Kidney (tissue), 14 donors: ENCODE results near the gene EGFL7. TPM values are rescaled to one million over a fixed set of nuclear protein-coding genes. Genes with fewer than 3 reads are reported as not detected.

Source experiments
- DNase-seq, 5 donors: peaks; one replicate each; pipeline ENCODE4 v3.0.0-alpha.2; 2013 to 2020
- FAIRE-seq: peaks from 2 replicates; lab custom pipeline; 2012; peaks lifted over from hg19 to GRCh38; lab: Jason Lieb, UNC
- H3K27ac ChIP-seq, 2 donors: one replicate each; pipeline ENCODE4 v1.7.0; 2013; ENCODE audit warnings: low read depth in 2 of 2, low read length in 2 of 2, inconsistent platforms in 1 of 2
- H3K27me3 ChIP-seq: one replicate; pipeline ENCODE4 v1.7.1; 2013; ENCODE audit warnings: low read length, inconsistent platforms; ENCODE audit not compliant: control insufficient read depth, insufficient read depth
- H3K36me3 ChIP-seq, 3 donors: one replicate each; pipeline versions ENCODE4 v1.7.0 to v1.7.1; 2013; ENCODE audit warnings: low read length in 3 of 3, control low read depth in 1 of 3, inconsistent platforms in 1 of 3; ENCODE audit not compliant: insufficient read depth in 3 of 3, control insufficient read depth in 2 of 3
- H3K4me1 ChIP-seq, 3 donors: one replicate each; pipeline versions ENCODE4 v1.7.0 to v1.7.1; 2013; ENCODE audit warnings: low read length in 3 of 3, inconsistent platforms in 1 of 3, low read depth in 1 of 3; ENCODE audit not compliant: control insufficient read depth in 2 of 3, insufficient read depth in 2 of 3
- H3K4me3 ChIP-seq, 3 donors: one replicate each; pipeline versions ENCODE4 v1.7.0 to v1.8.1; 2013; ENCODE audit warnings: low read length in 3 of 3, control low read depth in 1 of 3, inconsistent platforms in 1 of 3
- H3K9ac ChIP-seq, 3 donors: one replicate each; pipeline versions ENCODE4 v1.7.0 to v1.7.1; 2013; ENCODE audit warnings: low read length in 3 of 3, control low read depth in 1 of 3, inconsistent platforms in 1 of 3
- H3K9me3 ChIP-seq, 3 donors: one replicate each; pipeline versions ENCODE4 v1.7.0 to v1.7.1; 2013; ENCODE audit warnings: low read length in 3 of 3, control low read depth in 1 of 3, inconsistent platforms in 1 of 3; ENCODE audit not compliant: control insufficient read depth in 2 of 3, insufficient read depth in 1 of 3
- CTCF ChIP-seq: IDR thresholded peaks from 3 replicates; pipeline ENCODE4 v1.5.1; 2012; ENCODE audit warnings: mild to moderate bottlenecking, moderate library complexity, borderline replicate concordance; ENCODE audit not compliant: insufficient read depth; ENCODE audit errors: extremely low read depth
- intact Hi-C: fragments of 100-400 bp; cut with DNase I; formaldehyde crosslinking; loops from one replicate; pipeline ENCODE4 v1.11.1; 2022
- polyA plus RNA-seq: library from polyadenylated mRNA; stranded (reverse); fragments of 350-450 nt; fragmentation: Illumina TruSeq; extraction: RNeasy Lipid Tissue Mini Kit (QIAGEN cat#74804); gene quantifications from one replicate; pipeline ENCODE4 v1.2.3, GENCODE V29; 2014; ENCODE audit warnings: low read depth, low replicate concordance; ENCODE audit not compliant: insufficient read depth
- total RNA-seq: library from RNA; stranded (reverse); fragmentation: NEBNext Ultra II Directional; extraction: Animal tissue kit (Norgen Biotek cat#: 25700); gene quantifications from one replicate; pipeline ENCODE4 v1.2.1, GENCODE V29; 2021
- donor health status: control.
- donor health status: control.
- donor health status: control.
- donor health status: control.
- donor health status: control.
- donor health status: DM: yes; HTN: yes; CAD: no.
- donor health status: Normal renal cell carcinoma (clear cell type).

EGFL7 gene
- total and polyA plus RNA-seq, 2 donors from 2014 or later: 137 to 140 TPM

GRCh38 chr9:136618580-136619547 is 43.9 kb upstream of the EGFL7 start:
- Histone ChIP-seq H3K27ac (peak overlapping the region in 1 of 2 donors; percentile 41), H3K36me3 (no peaks in the 10 kb centered on the region), H3K9me3 (no peaks in the 10 kb centered on the region), H3K4me1 (peaks cover 0 to 16% (median 0%) of the 10 kb centered on the region in 3 donors), H3K27me3 (no peaks in the 10 kb centered on the region), H3K9ac (peak overlapping the region in 1 of 3 donors; percentile 40), H3K4me3 (no peak overlapping the region)
- no peak for TF ChIP-seq CTCF
- DNase-seq: no peak
- intact Hi-C loops: no loop called here
- no peak for FAIRE-seq

- intact Hi-C loops: loop anchor here (10.0 kb wide), 1 partner anchor 75 kb away; the partner anchor contains the start of gene NOTCH1
- H3K9me3 ChIP-seq: no peaks in the 10 kb centered on the region
- H3K9ac ChIP-seq: no peak overlapping the region
- peaks cover 0 to 26% (median 3%) of the 10 kb centered on the region in 3 donors for H3K4me1 ChIP-seq
- DNase-seq (no peak), FAIRE-seq (no peak)
- peak overlapping the region in 1 of 2 donors; percentile 41 for H3K27ac ChIP-seq
- no peaks in the 10 kb centered on the region for H3K36me3 ChIP-seq
- H3K4me3 ChIP-seq: no peak overlapping the region
- H3K27me3 ChIP-seq: no peaks in the 10 kb centered on the region
- no peak for TF ChIP-seq CTCF
Measured at GRCh38 chr9:136619742-136620440, 42.8 kb upstream of the EGFL7 start.

GRCh38 chr9:136620441-136621018 is 42.2 kb upstream of the EGFL7 start:
- no peaks in the 10 kb centered on the region for H3K36me3 ChIP-seq
- no peak for DNase-seq
- FAIRE-seq: no peak
- H3K27ac ChIP-seq: no peak overlapping the region
- TF ChIP-seq CTCF: no peak
- H3K4me1 ChIP-seq: peaks cover 0 to 31% (median 9%) of the 10 kb centered on the region in 3 donors
- H3K4me3 ChIP-seq: no peak overlapping the region
- intact Hi-C loops: loop anchor here (10.0 kb wide), 1 partner anchor 76 kb away; the partner anchor contains the start of gene NOTCH1
- H3K9me3 ChIP-seq: no peaks in the 10 kb centered on the region
- no peaks in the 10 kb centered on the region for H3K27me3 ChIP-seq
- H3K9ac ChIP-seq: no peak overlapping the region
